ENCODE measurements around the gene GBF1.

GBF1 gene

DNA sequence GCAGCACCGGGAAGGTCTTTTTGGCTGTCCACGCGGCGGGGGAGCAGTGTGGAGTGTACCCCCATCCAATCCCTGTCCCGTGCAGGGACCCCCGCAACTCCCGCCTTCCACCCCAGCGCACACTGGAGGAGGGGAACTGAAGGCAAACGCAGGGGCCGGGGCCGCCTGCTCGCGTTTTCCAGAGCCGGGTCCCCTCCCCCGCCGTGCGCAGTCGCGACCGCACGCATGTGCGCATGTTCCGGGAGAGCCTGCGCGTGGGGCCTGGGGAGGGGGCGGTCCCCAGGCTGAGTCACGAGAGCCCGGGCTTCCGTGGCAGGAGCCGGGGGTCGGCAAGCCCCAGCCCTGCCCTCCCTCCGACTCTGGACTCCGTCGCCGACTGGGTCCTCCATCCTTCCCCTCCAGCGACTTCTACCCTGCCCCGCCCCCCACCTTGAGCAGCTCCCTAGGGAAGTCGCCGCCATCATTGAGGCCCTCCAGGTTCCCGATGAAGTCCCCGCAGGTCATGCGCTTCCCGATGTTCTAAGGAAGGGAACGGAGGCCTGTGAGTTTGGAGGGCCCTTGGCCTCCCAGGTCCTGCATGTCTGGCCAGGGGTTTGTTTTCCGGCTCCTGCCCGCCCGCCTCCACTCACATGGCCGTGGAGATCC, 165.2 kb downstream of the GBF1 start:
- no peak for DNase-seq

DNA sequence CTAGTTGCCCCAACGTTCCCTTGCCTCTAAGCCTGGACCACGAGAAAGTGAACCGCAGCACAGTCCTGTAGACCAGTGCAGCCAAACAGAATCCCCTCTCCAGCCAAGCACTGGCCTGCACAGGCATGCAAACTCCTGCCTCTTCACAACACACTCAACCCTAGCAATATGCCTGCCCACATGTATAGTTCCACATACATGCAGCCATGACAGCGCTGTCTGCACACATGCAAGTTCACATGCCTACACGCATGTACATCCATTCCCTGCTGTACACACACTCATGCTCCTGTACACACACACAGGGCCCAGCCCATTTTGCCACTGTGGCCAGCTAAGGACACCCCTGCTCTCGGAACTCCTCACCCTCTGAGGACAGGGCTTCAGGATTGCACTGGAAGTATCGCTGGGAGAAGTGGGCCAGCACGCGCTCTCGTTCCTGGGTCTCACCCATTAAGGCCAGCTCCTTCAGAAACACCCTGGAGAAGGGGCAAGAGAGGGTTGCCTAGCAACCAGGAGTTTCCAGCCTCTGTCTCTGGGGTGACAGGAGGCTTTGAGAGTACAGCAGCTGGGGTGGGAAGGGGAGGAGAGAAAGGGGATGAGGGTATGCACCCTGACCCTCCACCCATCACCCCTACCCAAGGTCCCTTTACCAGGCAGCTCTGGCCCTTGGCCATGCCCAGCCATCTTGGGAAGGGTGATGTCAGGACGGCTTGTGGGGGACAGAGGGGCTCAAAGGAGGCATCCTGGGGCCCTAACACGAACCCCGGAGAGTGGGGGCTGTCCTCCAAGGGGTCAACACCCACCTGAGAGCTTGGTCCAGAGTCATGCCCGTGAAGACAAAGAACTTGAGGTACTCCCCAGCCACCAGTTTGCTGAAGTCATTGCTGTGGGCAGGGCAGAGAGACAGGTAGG, 166.3 kb downstream of the GBF1 start:
- DNase-seq: no peak

GRCh38 chr10:102412293-102412692, 167.0 kb downstream of the GBF1 start:
- no peak for DNase-seq

GRCh38 chr10:102413053-102413705, 167.8 kb downstream of the GBF1 start:
- DNase-seq: peak; percentile 74

GRCh38 chr10:102413806-102414561, 168.7 kb downstream of the GBF1 start:
- DNase-seq: no peak

DNA sequence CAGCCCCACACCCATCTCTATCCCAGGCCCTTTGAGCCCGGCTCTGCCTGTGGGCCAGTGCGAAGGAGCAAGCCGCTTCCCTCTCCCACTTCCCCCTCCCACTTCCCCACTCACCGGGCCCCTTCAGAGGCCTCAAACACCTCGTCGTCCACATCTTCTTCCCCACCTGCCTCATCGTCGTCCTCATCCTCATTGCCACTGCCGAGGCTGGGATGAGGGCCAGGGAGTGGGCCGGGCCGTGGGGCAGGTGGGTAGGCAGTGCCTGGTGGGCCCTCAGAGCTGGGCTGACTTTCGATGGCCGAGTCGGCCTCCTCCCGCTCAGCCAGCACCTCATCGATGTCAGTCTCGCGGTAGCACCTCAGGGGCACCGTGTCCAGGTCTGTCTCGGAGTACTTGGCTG, 169.4 kb downstream of the GBF1 start:
- no peak for DNase-seq

- DNase-seq: no peak
Measured at GRCh38 chr10:102416283-102416682, 171.0 kb downstream of the GBF1 start.

GRCh38 chr10:102416695-102417094, 171.4 kb downstream of the GBF1 start:
- no peak for DNase-seq

GRCh38 chr10:102418622-102419268, 173.4 kb downstream of the GBF1 start, which contains the start of gene PSD:
PSD (minus strand) TSS chr10:102418785; CDS start chr10:102417038, 1,747 bp downstream.
- peak; percentile 50 for DNase-seq

GRCh38 chr10:102419269-102420180, 174.2 kb downstream of the GBF1 start:
- peak; percentile 54 for DNase-seq

- DNase-seq: no peak
Measured at GRCh38 chr10:102420181-102420713, 174.9 kb downstream of the GBF1 start.

DNA sequence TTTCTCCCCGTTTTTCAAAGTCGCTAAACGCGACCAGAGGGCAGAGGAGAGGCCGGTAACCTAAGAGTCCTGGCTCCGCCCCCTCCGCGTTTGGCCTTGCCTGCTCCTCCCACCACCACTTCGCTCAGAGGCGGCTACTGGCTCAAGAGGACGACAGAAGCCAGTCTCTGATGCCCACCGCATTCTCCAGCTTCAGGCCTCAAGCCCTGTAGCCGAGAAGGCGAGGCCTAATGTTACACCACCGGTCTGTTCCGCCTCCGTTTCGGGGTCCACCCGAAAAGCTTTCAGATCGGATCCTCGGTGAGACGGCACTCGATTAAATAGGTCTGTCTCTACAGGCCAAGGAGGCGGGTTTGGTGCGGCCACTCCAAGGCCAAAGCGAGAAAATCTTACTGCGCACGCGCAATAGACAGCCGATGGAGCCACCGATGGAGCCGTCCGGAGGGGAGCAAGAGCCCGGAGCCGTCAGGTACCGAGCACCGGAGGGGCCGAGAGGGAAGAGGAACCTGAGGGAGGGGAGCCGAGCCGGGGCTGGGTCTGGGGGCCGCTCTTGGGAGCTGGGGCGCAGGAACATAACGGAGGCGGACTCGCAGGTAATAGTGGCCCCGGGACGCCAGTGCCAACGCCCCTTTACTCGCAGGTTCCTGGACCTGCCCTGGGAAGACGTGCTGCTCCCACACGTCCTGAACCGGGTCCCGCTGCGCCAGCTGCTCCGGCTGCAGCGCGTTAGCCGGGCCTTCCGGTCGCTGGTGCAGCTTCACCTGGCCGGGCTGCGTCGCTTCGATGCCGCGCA, 175.6 kb downstream of the GBF1 start, which contains the start of gene FBXL15:
FBXL15 (plus strand) TSS at position 123 of the 793 bp plus-strand sequence; CDS start at position 417, 294 bp downstream.
- DNase-seq: peak; percentile 80

DNA sequence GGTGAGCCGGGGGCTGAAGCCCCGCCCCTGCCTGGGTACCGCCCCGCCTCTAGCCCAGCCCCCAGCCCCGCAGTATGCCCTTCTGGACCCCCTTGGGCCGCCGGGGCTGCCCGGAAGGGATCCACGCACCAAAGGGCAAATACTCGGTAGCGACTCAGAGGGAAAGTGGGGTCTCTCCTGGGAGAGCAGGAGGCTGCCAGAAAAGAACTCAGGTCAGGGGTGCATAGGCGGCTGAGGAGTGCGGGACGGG, 176.1 kb downstream of the GBF1 start:
- DNase-seq: no peak

DNA sequence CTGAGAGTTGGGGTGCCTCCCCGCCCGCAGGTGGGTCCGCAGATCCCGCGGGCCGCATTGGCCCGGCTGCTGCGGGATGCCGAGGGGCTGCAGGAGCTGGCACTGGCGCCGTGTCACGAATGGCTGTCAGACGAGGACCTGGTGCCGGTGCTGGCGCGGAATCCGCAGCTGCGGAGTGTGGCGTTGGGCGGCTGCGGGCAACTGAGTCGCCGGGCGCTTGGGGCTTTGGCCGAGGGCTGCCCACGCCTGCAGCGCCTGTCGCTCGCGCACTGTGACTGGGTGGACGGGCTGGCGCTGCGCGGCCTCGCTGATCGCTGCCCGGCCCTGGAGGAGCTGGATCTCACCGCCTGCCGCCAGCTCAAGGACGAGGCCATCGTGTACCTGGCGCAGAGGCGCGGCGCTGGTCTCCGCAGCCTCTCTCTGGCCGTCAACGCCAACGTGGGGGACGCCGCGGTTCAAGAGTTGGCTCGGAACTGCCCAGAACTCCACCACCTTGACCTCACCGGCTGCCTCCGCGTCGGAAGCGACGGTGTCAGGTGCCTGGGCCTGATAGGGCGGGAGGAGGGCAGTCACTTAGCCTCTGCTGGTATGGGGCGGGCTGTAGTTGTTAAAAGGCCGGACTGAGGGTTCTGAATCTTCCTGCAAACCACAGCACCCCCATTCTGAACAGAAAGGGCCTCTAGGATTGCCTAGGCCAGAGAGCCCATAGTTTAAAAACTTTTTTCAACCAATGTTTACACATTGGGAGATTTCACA, 176.6 kb downstream of the GBF1 start:
- no peak for DNase-seq

- peak; percentile 23 for DNase-seq
Measured at GRCh38 chr10:102422545-102423129, 177.3 kb downstream of the GBF1 start.

GRCh38 chr10:102423372-102423968, 178.1 kb downstream of the GBF1 start:
- DNase-seq: no peak

DNA sequence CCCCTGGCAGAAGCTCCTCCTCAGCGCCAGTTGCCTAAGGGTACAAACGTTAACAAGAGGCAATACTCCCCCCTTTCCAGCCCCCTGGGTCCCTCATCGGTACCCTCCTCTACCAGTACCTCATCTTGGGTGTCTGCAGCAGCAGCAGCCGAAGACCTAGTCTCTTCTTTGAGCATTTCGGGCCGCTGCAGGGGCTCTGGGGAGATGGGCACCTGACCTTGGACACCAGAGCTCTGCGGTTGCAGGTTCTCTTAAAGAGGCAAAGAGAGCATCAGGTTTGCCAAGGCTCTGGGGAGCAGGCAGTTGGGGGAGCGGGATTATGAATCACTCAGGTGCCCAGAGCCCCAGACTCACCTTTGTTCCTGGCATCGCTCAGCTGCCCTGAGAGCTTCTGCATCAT, 178.8 kb downstream of the GBF1 start:
- DNase-seq: no peak

DNA sequence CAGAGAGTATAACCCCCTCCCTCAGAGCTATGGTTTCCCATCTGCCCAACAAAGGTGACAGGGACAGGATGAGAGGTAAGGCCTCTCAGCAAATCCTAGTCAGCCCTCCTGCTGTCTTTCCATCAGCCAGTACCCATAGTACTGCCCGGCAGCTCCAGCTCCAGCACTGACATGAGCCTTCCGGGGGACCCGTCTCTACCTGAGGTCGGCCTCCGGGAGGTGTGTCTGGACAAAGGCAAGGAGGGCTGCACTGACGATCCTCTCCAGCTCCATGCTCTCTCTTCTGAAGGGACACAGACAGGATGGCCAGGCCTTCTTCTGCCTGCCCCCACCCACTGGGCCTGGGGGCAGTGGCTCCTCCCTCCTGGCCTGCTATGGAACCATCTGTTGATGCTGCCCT, 179.6 kb downstream of the GBF1 start:
- no peak for DNase-seq

DNA sequence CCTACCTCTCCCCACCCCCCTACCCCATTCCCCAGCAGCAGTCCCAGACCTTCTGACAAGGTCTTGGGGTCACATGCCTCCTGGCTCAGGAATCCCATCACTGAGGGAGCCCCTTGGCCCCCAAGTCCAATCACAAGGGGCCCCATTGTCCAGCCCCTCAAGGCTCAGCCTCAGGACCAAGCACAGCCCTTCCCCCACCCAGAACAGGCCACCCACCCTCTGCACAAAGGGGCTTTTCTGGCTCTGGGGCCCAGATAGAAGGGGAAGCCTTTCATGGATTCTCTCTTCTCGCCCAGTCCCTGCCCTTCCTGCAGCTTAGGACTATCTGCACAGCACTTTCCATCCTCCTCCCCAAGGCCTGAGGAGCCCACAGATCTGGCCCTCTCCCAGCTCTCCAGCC, 180.1 kb downstream of the GBF1 start:
- no peak for DNase-seq
